Lower leg skin (tissue), 4 donors: Measurements from ENCODE around the gene HOXA13. TPM values are rescaled to one million over a fixed set of nuclear protein-coding genes. Genes with fewer than 3 reads are reported as not detected.

ENCODE experiments used
- microRNA counts, 2 donors: library from miRNA; unstranded; fragments of <30 nt; microRNA quantifications; one replicate each; lab custom pipeline; 2016
- microRNA-seq, 2 donors: library from miRNA; unstranded; fragments of <30 nt; microRNA quantifications; one replicate each; pipeline ENCODE4, GENCODE V29; 2016; ENCODE audit warnings: borderline replicate concordance in 2 of 2, borderline number of aligned reads in 1 of 2
- total RNA-seq, 4 donors: library from RNA; depleted of rRNA; stranded (reverse); fragments of >200 nt; gene quantifications; one replicate each; pipeline ENCODE4 v1.1.0, GENCODE V29; 2016

Gene HOXA13
- total RNA-seq, 4 donors from 2014 or later, result 0.11 to 0.54 (median 0.27) TPM

MicroRNAs within 50 kb of the gene (microRNA counts, 767-probe panel; counts per million panel counts)
- 0 to 358 counts per million in 2 donors for microRNA hsa-miR-196b-5p (lab: Ali Mortazavi, UCI)

Small RNAs within 50 kb of the gene (microRNA-seq; reads per million reads assigned to microRNA genes)
- gene MIR196B, result 2,667 to 2,681 reads per million in 2 donors

Other genes starting within 250 kb of the HOXA13 start
- gene HOXA1, start 104.1 kb downstream of the HOXA13 start, total RNA-seq, result 1 to 10 TPM in 2 of 4 donors, under 1 TPM in 2; 0.63 to 3.2 (median 1.9) TPM
- gene HOXA2, start 97.4 kb downstream of the HOXA13 start, total RNA-seq, result 1 to 10 TPM in 3 of 4 donors, under 1 TPM in 1; 0.39 to 2.5 (median 1.8) TPM
- 1 to 10 TPM; 1.3 to 2.9 (median 2.0) TPM for gene HOXA4, start 69.3 kb downstream of the HOXA13 start, total RNA-seq
- gene HOXA5, start 56.4 kb downstream of the HOXA13 start, total RNA-seq, result 10 to 100 TPM in 1 of 4 donors, 1 to 10 TPM in 3; 5.1 to 15.1 (median 6.1) TPM
- 10 to 100 TPM in 3 of 4 donors, 1 to 10 TPM in 1; 5.7 to 15.4 (median 12.4) TPM for gene HOXA6, start 52.3 kb downstream of the HOXA13 start, total RNA-seq
- 10 to 100 TPM in 2 of 4 donors, 1 to 10 TPM in 2; 4.9 to 20.2 (median 13.2) TPM for gene HOXA3, start 47.5 kb downstream of the HOXA13 start, total RNA-seq
- 10 to 100 TPM; 10.0 to 26.1 (median 18.1) TPM for gene HOXA7, start 43.4 kb downstream of the HOXA13 start, total RNA-seq
- gene HOXA9, start 34.6 kb downstream of the HOXA13 start, total RNA-seq, result 10 to 100 TPM; 43.1 to 50.1 (median 46.9) TPM
- gene HOXA10, start 25.8 kb downstream of the HOXA13 start, total RNA-seq, result 10 to 100 TPM in 1 of 4 donors, 1 to 10 TPM in 3; 4.9 to 11.2 (median 6.7) TPM
- 1 to 10 TPM in 2 of 4 donors, under 1 TPM in 1, not detected in 1; 0.27 to 1.4 (median 1.0) TPM for gene HOXA11, start 14.9 kb downstream of the HOXA13 start, total RNA-seq
- not detected for gene EVX1, start 42.7 kb upstream of the HOXA13 start, total RNA-seq